Measurements from ENCODE around the gene CENPW. TPM values are rescaled to one million over a fixed set of nuclear protein-coding genes. Genes with fewer than 3 reads are reported as not detected.

The CENPW gene
- 0.89 TPM for total RNA-seq
- long read RNA-seq = 0 reads

GRCh38 chr6:126339796-126340609 lies at the start of gene CENPW:
Gene CENPW (plus strand): TSS chr6:126340115. CDS start chr6:126340274, 159 bp downstream.
- intact Hi-C loops (cut with micrococcal nuclease) = no loop called here
- DNase-seq (peak; percentile 90), ATAC-seq (peak; percentile 88)

- ATAC-seq = no peak
- no peak for DNase-seq
- intact Hi-C loops (cut with micrococcal nuclease) = no loop called here
Measured at GRCh38 chr6:126293891-126294524, 45.9 kb upstream of the CENPW start.

- ATAC-seq (no peak), DNase-seq (no peak)
- intact Hi-C loops (cut with micrococcal nuclease) = no loop called here
Measured at GRCh38 chr6:126300126-126300525, 39.8 kb upstream of the CENPW start.

GRCh38 chr6:126300735-126301134 lies 39.2 kb upstream of the CENPW start:
- ATAC-seq (no peak), DNase-seq (no peak)
- intact Hi-C loops (cut with micrococcal nuclease) = no loop called here

DNA sequence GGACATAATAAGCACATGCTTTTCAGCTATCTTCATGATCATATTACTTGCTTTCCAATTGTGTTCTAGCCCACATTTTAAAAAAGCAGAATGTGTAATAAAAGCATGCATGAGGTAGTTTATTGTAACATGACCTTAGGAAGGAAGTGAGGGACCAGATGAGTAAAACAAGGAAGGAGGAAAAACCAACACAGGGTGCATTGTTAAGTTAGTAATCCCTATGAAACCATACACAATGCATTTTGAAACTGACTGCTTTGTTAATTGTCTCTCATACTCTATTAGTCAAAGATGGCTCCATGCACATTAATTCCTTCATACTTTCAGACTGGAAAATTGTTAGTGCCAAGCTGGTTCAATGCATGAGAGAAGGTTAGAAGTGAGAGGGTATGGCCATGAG lies 37.7 kb upstream of the CENPW start:
- DNase-seq = no peak
- no peak for ATAC-seq
- intact Hi-C loops (cut with micrococcal nuclease) = no loop called here

DNA sequence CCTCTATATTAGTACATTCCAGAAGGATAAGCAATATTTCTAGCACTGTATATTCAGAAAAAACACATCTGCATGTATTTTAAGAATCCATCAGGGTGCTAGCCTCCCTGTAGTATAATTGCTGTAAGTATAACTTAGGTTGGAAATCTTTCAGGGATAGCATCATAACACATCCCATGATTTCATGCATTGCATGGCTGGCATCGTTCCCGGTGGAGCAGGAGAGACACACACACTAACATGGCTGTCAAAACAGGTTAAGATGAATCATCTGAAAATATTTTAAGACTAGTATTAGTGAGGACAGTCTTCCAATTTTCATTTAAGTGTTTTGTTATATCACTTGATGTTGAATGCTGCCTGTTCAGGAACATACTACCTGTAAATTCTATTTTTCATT lies 32.1 kb upstream of the CENPW start:
- no peak for ATAC-seq
- intact Hi-C loops (cut with micrococcal nuclease) = no loop called here
- no peak for DNase-seq

DNA sequence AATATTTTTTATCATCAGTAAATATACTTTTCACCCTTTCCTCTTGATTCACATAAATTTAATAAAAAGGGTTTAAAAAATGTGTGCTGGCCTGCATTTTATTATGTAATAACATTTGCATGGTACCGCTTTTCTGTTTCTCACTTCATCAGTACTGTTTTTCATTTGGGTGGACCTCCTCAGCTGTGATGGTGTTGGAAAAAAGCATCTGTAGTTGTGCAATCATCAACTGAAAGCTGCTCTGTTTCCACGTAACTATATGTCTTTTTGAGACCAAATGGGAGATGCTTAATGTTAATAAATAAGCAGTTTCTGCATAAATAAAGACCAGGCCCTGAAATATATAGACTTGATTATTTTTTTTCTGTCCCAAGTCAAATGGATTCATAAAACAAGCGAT lies 31.6 kb upstream of the CENPW start:
- intact Hi-C loops (cut with micrococcal nuclease) = no loop called here
- ATAC-seq (no peak), DNase-seq (no peak)

DNA sequence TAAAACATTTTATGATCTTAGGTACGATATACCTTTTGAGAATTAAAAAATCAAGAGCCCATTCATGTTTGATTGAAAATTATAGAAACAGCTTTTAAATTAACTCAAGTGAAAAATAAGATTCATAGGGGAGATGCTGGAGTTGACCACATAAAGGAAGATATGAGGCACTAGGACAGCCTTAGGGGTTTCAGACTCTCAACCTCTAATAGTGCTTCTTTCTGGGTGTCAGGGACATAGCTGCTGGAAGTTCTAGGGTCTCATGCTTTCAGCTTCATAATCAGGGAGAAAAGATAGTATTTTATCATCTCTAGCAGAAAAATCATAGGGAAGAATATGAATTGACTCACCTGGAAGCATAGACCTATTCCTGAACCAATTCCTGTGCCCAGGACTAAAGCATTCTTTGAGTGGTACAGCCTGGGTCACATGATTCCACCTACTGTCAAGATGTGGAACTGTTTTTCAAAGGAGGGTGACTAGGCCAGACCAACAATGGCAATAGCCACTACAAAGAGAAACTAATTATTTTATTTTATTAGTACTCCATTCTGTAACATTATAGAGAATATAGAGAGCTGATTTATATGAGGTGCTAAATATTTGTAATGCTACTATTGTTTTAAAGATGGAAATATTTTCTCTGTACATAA lies 27.8 kb upstream of the CENPW start:
- intact Hi-C loops (cut with micrococcal nuclease) = no loop called here
- ATAC-seq (no peak), DNase-seq (no peak)

- no peak for DNase-seq
- intact Hi-C loops (cut with micrococcal nuclease) = no loop called here
- ATAC-seq = no peak
Measured at GRCh38 chr6:126313941-126314340, 26.0 kb upstream of the CENPW start.

- no peak for ATAC-seq
- no peak for DNase-seq
- intact Hi-C loops (cut with micrococcal nuclease) = no loop called here
Measured at GRCh38 chr6:126318797-126319196, 21.1 kb upstream of the CENPW start.

DNA sequence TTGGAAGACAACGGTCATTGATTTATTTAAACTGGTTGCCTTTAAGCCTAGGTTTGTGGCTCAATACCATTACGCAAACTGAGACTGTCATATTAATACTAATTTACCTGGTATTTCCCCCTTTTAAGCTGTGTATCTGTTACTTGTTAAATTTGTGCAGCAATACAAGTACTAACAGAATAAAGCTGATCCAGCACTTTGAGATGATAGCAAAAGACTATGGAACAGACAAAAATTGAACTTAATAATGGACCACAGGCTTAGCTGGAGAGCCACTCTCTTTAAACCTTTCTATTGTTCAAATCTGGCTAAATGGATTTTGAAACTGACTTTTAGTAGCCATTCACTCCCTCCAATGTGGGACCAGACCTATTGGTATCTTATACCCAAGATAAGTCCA lies 6.2 kb upstream of the CENPW start:
- intact Hi-C loops (cut with micrococcal nuclease) = no loop called here
- no peak for ATAC-seq
- DNase-seq = no peak

DNA sequence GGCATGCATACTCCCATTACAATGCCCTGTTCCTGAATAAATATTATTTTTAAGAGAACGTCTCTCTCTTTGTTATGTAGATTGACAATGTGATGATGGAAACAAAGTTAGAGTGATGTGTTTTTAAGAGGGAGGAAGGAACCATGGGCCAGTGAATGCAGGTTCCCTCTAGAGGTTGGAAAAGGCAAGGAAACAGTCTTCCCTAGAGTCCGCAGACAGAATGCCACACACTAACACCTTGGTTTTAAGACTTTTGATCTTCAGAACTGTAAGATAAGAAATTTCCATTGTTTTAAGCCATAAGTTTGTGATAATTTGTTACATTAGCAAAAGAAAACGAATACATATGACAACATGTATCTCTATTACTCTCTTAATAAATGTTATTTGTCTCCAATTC lies 4.7 kb upstream of the CENPW start:
- intact Hi-C loops (cut with micrococcal nuclease) = no loop called here
- no peak for DNase-seq
- no peak for ATAC-seq

DNA sequence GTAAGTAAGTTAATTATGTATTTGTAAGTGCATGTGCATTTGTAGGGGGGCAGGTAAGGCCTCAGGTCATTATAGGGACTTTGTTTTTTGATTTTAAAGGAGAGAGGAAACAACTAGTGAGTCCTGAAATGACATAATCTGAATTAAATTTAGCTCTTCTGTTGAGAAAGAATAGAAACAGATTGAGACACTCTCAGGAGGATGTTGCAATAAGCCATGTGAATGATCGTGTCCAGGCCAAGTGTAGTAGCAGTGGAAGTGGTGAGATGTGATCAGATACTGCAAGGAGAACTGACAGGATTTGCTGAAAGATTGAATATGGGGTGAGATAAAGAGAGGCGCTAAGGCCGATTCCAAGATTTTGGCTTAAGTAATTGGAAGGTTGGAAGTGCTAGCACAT lies 2.6 kb upstream of the CENPW start:
- DNase-seq = no peak
- intact Hi-C loops (cut with micrococcal nuclease) = no loop called here
- peak; percentile 80 for ATAC-seq

GRCh38 chr6:126341126-126341525 lies 1.2 kb downstream of the CENPW start:
- intact Hi-C loops (cut with micrococcal nuclease) = no loop called here
- DNase-seq (no peak), ATAC-seq (no peak)

DNA sequence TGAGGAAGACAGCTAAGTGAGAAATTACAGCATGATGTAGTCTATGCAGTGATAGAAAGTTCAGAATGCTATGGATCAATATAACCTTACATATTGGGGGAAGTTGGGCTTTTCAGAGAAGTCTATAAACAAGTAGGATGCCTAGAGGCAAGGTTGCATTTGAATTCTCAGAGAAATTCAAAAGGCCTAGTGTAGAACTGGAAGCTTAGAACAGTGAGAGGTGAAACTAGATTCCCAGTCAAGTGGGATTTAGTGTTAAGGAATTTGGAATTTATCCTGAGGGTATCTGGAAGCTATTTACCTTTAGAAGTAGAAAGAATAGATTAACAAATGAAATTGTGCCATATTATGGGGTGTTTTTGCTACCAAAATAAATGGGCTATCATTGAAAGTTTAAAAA lies 4.3 kb downstream of the CENPW start:
- ATAC-seq (no peak), DNase-seq (no peak)
- intact Hi-C loops (cut with micrococcal nuclease) = no loop called here

- DNase-seq (no peak), ATAC-seq (no peak)
- intact Hi-C loops (cut with micrococcal nuclease) = no loop called here
Measured at GRCh38 chr6:126351960-126352359, 12.0 kb downstream of the CENPW start.

GRCh38 chr6:126352514-126352913 lies 12.6 kb downstream of the CENPW start:
- no peak for ATAC-seq
- intact Hi-C loops (cut with micrococcal nuclease) = no loop called here
- no peak for DNase-seq

GRCh38 chr6:126356526-126356925 lies 16.6 kb downstream of the CENPW start:
- DNase-seq (no peak), ATAC-seq (no peak)
- intact Hi-C loops (cut with micrococcal nuclease) = no loop called here

DNA sequence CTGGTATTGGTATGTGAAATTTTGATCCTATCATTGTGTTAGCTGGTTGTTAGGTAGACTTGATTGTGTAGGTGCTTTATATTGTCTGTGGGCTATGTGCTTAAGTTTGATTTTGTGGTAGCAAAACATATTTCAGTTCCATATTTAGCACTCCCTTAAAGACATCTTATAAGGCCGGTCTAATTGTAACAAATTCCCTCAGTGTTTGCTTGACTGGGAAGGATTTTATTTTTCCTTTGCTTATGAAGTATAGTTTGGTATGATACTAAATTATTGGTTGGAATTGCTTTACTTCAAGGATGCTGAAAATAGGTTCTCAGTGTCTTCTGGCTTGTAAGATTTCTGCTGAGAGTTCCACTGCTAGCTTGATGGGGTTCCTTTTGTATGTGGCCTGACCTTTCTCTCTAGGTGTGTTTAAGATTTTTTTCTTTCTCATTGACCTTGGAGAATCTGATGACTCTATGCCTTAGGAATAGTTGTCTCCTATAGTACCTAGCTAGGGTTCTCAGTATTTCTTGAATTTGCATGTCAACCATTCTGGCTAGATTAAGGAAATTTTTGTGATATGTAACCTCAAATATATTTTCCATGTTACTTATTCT lies 20.1 kb downstream of the CENPW start:
- no peak for DNase-seq
- intact Hi-C loops (cut with micrococcal nuclease) = no loop called here
- ATAC-seq = no peak

- intact Hi-C loops (cut with micrococcal nuclease) = no loop called here
- no peak for DNase-seq
Measured at GRCh38 chr6:126361832-126362440, 22.0 kb downstream of the CENPW start.

More at GRCh38 chr6:126361832-126362440, 22.0 kb downstream of the CENPW start:
- ATAC-seq = no peak
